GM10266 (cell line): ENCODE results near the gene RBM44.
A peak's percentile ranks its signal among the peaks of the same experiment; 100 is the strongest.

ENCODE experiments used
- DNase-seq: peaks from one replicate; pipeline ENCODE4 v3.0.0; 2012; ENCODE audit errors: extremely low spot score
- CTCF ChIP-seq: IDR thresholded peaks from 2 replicates; pipeline ENCODE4 v1.5.1; 2012; ENCODE audit warnings: mild to moderate bottlenecking, low read depth; ENCODE audit not compliant: control insufficient read depth, insufficient read depth; ENCODE audit errors: missing control alignments

RBM44 gene

DNA sequence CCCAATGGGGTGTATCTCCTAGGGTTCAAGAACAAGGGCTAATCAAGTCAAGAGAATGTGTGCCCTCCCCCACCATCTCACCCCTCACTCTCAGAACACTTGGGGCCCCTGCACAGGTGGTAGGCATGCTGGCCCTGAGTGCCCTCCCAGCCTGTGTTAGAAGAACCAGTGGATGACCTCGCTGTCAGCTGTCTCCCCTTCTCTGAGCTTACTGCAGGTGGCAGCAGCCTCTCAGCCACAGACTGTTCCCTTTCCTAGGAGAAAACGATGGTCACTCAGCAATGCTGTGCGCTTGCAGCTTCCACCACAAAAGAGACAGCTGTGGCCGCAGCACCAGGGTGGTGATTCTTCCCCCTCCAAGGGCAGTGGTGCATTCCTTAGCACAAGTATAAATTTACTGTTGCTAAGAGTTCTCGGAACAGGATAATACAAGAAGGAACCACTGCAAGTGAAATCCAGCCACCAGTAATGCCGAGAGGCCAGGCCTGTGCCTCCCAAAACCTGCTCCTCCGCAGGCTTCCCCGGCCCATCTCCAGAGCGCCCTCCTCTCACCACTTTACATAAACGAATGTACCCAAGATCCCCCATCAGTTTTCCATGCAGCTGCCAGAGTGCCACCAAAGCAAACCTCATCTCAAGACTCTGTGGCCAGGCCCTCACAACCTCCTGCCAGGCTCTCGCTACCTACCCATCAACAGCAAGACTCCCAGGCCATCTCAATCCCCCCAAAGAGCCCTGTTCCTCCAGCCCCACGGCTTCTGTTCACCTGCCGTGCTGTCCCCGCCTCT is 59.9 kb downstream of the RBM44 start:
- TF ChIP-seq CTCF = peak; percentile 77
- DNase-seq = peak; percentile 80

- peak; percentile 25 for DNase-seq
- TF ChIP-seq CTCF = no peak
These were observed 60.5 kb downstream of the RBM44 start for GRCh38 chr2:237859082-237859433.

GRCh38 chr2:237859533-237860272 is 61.1 kb downstream of the RBM44 start, which contains the start of gene RAMP1:
Gene RAMP1 (plus strand): TSS chr2:237859623. CDS start chr2:237859676, 53 bp downstream.
- peak; percentile 17 for DNase-seq
- TF ChIP-seq CTCF = no peak

DNA sequence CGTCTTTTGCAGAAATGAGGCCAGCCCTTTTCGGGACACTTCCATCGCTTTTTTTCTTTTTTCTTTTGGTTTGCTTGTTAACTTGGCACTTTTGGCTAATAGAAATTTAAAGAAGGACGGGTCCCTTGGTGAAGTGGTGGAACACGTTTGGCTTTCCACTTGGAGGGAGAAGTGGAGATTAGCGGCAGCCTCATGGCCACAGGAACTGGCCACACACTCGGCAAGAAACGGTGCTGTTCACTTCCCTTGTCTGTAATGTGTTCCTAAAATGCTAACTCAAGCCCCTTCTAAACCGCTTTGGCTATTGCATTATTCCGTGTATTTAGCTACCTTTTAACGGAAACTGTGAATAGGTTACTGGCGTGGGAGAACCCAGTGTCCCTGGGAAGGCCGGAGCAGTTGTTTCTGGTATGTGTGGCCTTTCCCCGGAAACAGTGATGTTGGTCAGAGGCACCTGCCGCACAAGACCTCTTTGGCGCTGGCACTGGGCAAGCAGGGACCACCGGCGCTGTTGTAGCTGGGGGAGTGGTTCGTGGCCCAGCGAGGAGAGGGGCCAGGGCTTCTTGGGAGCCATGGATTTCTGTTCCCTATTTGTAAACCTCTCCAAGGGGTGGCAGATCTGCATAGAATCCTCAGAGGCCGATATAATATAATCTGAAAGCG is 61.8 kb downstream of the RBM44 start:
- TF ChIP-seq CTCF = no peak

DNA sequence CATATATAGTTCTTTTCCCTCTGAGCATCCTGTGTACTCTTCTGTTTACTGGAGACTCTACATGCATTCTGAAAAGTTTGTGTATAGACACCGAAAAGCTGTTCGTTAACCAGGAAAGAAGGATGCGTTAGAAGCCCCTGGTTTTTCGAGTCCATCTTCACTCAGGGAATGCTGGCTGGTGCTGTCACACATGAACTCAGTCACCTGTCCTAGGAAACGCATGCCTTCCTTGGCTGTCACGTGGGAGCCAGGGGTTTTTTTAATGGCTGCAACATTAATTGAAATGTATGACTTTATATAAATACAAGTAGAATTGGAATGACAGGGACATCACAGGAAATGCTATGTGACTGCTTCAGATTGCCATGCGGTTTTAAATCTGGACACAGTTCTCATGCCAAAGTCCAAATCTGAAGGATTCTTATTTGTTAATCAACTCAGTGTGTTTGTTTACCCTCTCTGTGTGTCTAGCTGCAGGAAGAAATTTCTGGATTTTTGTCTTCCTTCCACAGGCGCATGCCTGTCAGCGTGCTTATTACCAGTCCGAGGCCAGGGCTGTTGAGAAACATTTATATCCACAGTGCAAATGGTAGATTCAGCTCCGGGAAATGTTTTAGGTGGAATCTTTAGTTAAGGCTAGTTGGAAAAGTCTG is 63.4 kb downstream of the RBM44 start:
- DNase-seq = no peak
- no peak for TF ChIP-seq CTCF

More for the DNA sequence above, 61.8 kb downstream of the RBM44 start:
- no peak for DNase-seq

DNA sequence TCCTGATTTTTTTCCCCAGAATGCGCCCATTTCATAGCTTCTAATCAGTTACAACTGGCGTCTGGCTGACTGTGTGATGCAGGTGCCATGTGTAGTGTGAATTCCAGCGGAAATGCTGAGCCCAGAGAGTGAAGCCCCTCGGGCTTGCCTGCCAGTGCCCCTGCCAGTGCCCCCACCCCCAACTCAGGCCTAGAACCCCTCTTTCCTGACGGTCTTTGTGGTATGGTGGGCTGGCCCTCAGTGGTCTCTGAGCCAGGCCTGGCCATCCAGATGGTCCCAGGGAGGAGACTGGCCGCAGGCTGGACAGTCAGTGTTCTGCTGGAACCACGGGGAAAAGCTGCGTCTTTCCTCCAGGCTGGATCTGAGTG is 63.9 kb downstream of the RBM44 start:
- TF ChIP-seq CTCF = no peak
- no peak for DNase-seq
